HG02885 (cell line): ENCODE data around the gene CFL2.
A peak's percentile ranks its signal among the peaks of the same experiment; 100 is the strongest.
"Not testable (repeated sequence)": the region's sequence is repeated elsewhere in the genome, so short reads cannot be mapped to it uniquely, and the experiment has no call there.

ENCODE experiments used
- ATAC-seq: cut with Tn5 transposase; IDR thresholded peaks from one replicate; pipeline ENCODE4 v1.9.1; 2021; ENCODE audit warnings: mild to moderate bottlenecking; ENCODE audit not compliant: unreplicated experiment, poor library complexity

Gene CFL2

GRCh38 chr14:34714320-34715126, at the start of gene CFL2:
Gene CFL2 (minus strand): TSS chr14:34714593. CDS start chr14:34714540, 53 bp downstream.
- peak; percentile 85 for ATAC-seq

- no peak for ATAC-seq
Measured at GRCh38 chr14:34755215-34755614, 40.8 kb upstream of the CFL2 start.

- no peak for ATAC-seq
Measured at GRCh38 chr14:34754687-34755086, 40.3 kb upstream of the CFL2 start.

- no peak for ATAC-seq
Measured at GRCh38 chr14:34750670-34751069, 36.3 kb upstream of the CFL2 start.

- no peak for ATAC-seq
Measured at GRCh38 chr14:34750233-34750632, 35.8 kb upstream of the CFL2 start.

GRCh38 chr14:34749408-34749807, 35.0 kb upstream of the CFL2 start:
- no peak for ATAC-seq

GRCh38 chr14:34742270-34743115, 28.1 kb upstream of the CFL2 start:
- no peak for ATAC-seq

- ATAC-seq = no peak
Measured at GRCh38 chr14:34741840-34742239, 27.4 kb upstream of the CFL2 start.

- not testable (repeated sequence) for ATAC-seq
Measured at GRCh38 chr14:34740139-34740538, 25.7 kb upstream of the CFL2 start.

GRCh38 chr14:34737079-34737478, 22.7 kb upstream of the CFL2 start:
- ATAC-seq = not testable (repeated sequence)

GRCh38 chr14:34733245-34733644, 18.9 kb upstream of the CFL2 start:
- ATAC-seq = no peak

GRCh38 chr14:34732802-34733201, 18.4 kb upstream of the CFL2 start:
- ATAC-seq = no peak

GRCh38 chr14:34723867-34724266, 9.5 kb upstream of the CFL2 start:
- no peak for ATAC-seq

GRCh38 chr14:34722723-34723545, 8.5 kb upstream of the CFL2 start:
- no peak for ATAC-seq

- no peak for ATAC-seq
Measured at GRCh38 chr14:34721129-34721528, 6.7 kb upstream of the CFL2 start.

GRCh38 chr14:34718750-34719304, 4.4 kb upstream of the CFL2 start:
- no peak for ATAC-seq

- no peak for ATAC-seq
Measured at GRCh38 chr14:34715127-34715863, 902 bp upstream of the CFL2 start.

GRCh38 chr14:34713681-34714319, 593 bp downstream of the CFL2 start:
- ATAC-seq = peak; percentile 20

- ATAC-seq = no peak
Measured at GRCh38 chr14:34713122-34713680, 1.2 kb downstream of the CFL2 start.
